OCI-LY7 (cell line): ENCODE measurements around the gene PDXP. TPM values are rescaled to one million over a fixed set of nuclear protein-coding genes. Genes with fewer than 3 reads are reported as not detected.

Experiments used
- BruUV-seq: library from RNA; stranded (reverse); fragments of 400-500 nt; replicated peaks from 2 replicates; lab custom pipeline; 2021; lab: Mats Ljungman, UMichigan
- CTCF ChIA-PET: fragments of 300-600 bp; sonication (Branson Sonifier 250); formaldehyde crosslinking; loops from one replicate; lab custom pipeline; 2022; ENCODE audit warnings: antibody characterized with exemption; ENCODE audit not compliant: unreplicated experiment; lab: Charles Lee
- POLR2A ChIA-PET: fragments of 300-600 bp; sonication (Branson Sonifier 250); formaldehyde crosslinking; loops from one replicate; lab custom pipeline; 2022; ENCODE audit warnings: antibody characterized with exemption; lab: Charles Lee
- DNase-seq: peaks from one replicate; pipeline ENCODE4 v3.0.0-alpha.2; 2015; ENCODE audit warnings: low spot score
- H2AFZ ChIP-seq: fragments of 200-600 bp; sonication (generic), shearing (Covaris generic); 2 replicates; pipeline ENCODE4 v1.6.1; 2014; ENCODE audit warnings: mild to moderate bottlenecking, antibody characterized with exemption, low read length, moderate library complexity
- H3K27ac ChIP-seq: fragments of 200-600 bp; sonication (generic); 2 replicates; pipeline ENCODE4 v1.5.1; 2014; ENCODE audit warnings: mixed run types, low read depth, mild to moderate bottlenecking, moderate library complexity, low read length, inconsistent platforms; ENCODE audit not compliant: poor library complexity, severe bottlenecking
- H3K36me3 ChIP-seq: fragments of 200-600 bp; sonication (generic); 2 replicates; pipeline ENCODE4 v1.6.1; 2014; ENCODE audit warnings: mild to moderate bottlenecking, antibody characterized with exemption, low read length, moderate library complexity, mixed read lengths; ENCODE audit not compliant: insufficient read depth
- H3K4me1 ChIP-seq: fragments of 200-600 bp; sonication (generic); 2 replicates; pipeline ENCODE4 v1.5.1; 2014; ENCODE audit warnings: mild to moderate bottlenecking, low read length; ENCODE audit not compliant: insufficient read depth, poor library complexity, severe bottlenecking
- H3K4me2 ChIP-seq: fragments of 200-600 bp; sonication (generic); 2 replicates; pipeline ENCODE4 v1.6.1; 2014; ENCODE audit warnings: mild to moderate bottlenecking, low read length
- H3K4me3 ChIP-seq: fragments of 200-600 bp; sonication (generic); 2 replicates; pipeline ENCODE4 v1.5.1; 2014; ENCODE audit warnings: mild to moderate bottlenecking, low read depth, low read length; ENCODE audit not compliant: poor library complexity, severe bottlenecking
- H3K79me2 ChIP-seq: fragments of 200-600 bp; sonication (generic); 2 replicates; pipeline ENCODE4 v1.6.1; 2016; ENCODE audit warnings: low read depth, mild to moderate bottlenecking, low read length, moderate library complexity, mixed read lengths; ENCODE audit not compliant: insufficient read depth
- H3K9me2 ChIP-seq: fragments of 200-600 bp; sonication (generic); 2 replicates; pipeline ENCODE4 v1.6.1; 2016; ENCODE audit warnings: mild to moderate bottlenecking, low read length, mixed read lengths; ENCODE audit not compliant: insufficient read depth
- H3K9me3 ChIP-seq: fragments of 200-600 bp; sonication (generic); 2 replicates; pipeline ENCODE4 v1.6.1; 2014; ENCODE audit warnings: mild to moderate bottlenecking, mixed run types, low read length, mixed read lengths
- H4K20me1 ChIP-seq: fragments of 200-600 bp; sonication (generic); 2 replicates; pipeline ENCODE4 v1.6.1; 2014; ENCODE audit warnings: mild to moderate bottlenecking, antibody characterized with exemption, low read length, moderate library complexity, mixed read lengths; ENCODE audit not compliant: insufficient read depth
- CTCF ChIP-seq: fragments of 200-600 bp; sonication (generic); conservative IDR thresholded peaks from 2 replicates; pipeline ENCODE4 v1.5.1; 2014; ENCODE audit warnings: mild to moderate bottlenecking, antibody characterized with exemption, low read length, moderate library complexity, mixed read lengths
- EZH2phosphoT487 ChIP-seq: fragments of 200-600 bp; sonication (generic); IDR thresholded peaks from 2 replicates; pipeline ENCODE4 v1.6.1; 2018; ENCODE audit warnings: low read depth, borderline replicate concordance, mild to moderate bottlenecking, mixed run types, antibody characterized with exemption, low read length, moderate library complexity, mixed read lengths
- intact Hi-C: fragments of 100-400 bp; cut with micrococcal nuclease; formaldehyde crosslinking; loops from one replicate; pipeline ENCODE4 v1.10.0; 2022; ENCODE audit not compliant: unreplicated experiment
- total RNA-seq, 2 experiments: library from RNA; depleted of rRNA in 1 of 2; stranded (reverse); fragments of >200 nt in 1 of 2; shearing (Covaris generic) in 1 of 2; gene quantifications; 2 replicates each; pipeline ENCODE4 v1.2.3, GENCODE V29; 2014 to 2022

Gene PDXP
- total RNA-seq, 2 experiments from 2014 or later, result 55.8 to 61.2 TPM

GRCh38 chr22:37629928-37630327 is 28.6 kb upstream of the PDXP start:
- Histone ChIP-seq H3K9me2 (no peaks in the 10 kb centered on the region), H2AFZ (no peak overlapping the region), H3K9me3 (no peaks in the 10 kb centered on the region), H3K79me2 (no peaks in the 10 kb centered on the region), H3K4me1 (peaks cover 53% of the 10 kb centered on the region), H3K27ac (no peak overlapping the region), H4K20me1 (no peaks in the 10 kb centered on the region), H3K4me2 (no peak overlapping the region), H3K36me3 (peaks cover 67% of the 10 kb centered on the region; the same call in 1 of the 2 replicates), H3K4me3 (no peak overlapping the region)
- BruUV-seq, result no TSS peak
- intact Hi-C loops, result no loop called here
- ChIA-PET CTCF (no interaction called here), POLR2A (no interaction called here)
- no peak for DNase-seq
- no peak for TF ChIP-seq EZH2phosphoT487
- no peak for TF ChIP-seq CTCF

GRCh38 chr22:37630839-37631435 is 27.6 kb upstream of the PDXP start:
- ChIA-PET POLR2A (interaction anchor here (0.7 kb wide), 1 partner anchor 23 kb away, joined by 3 read pairs; the partner anchor contains the start of gene GGA1), CTCF (interaction anchor here (1.1 kb wide), 1 partner anchor 12 kb away, joined by 3 read pairs; no protein-coding TSS in a partner anchor)

More at GRCh38 chr22:37630839-37631435, 27.6 kb upstream of the PDXP start:
- Histone ChIP-seq H3K4me2 (no peak overlapping the region), H2AFZ (no peak overlapping the region), H3K4me3 (no peak overlapping the region), H3K79me2 (no peaks in the 10 kb centered on the region), H3K36me3 (peaks cover 57% of the 10 kb centered on the region; the same call in 1 of the 2 replicates), H3K9me3 (no peaks in the 10 kb centered on the region), H4K20me1 (no peaks in the 10 kb centered on the region), H3K27ac (no peak overlapping the region), H3K9me2 (no peaks in the 10 kb centered on the region), H3K4me1 (peaks cover 51% of the 10 kb centered on the region)
- BruUV-seq, result no TSS peak
- TF ChIP-seq CTCF (no peak), EZH2phosphoT487 (no peak)
- intact Hi-C loops, result no loop called here
- no peak for DNase-seq
